IPS-18a (cell line): Measurements from ENCODE around the gene CREBL2.
"Not testable (repeated sequence)": the region's sequence is repeated elsewhere in the genome, so short reads cannot be mapped to it uniquely, and the experiment has no call there.

Experiments
- H3K27ac ChIP-seq: one replicate; pipeline ENCODE4 v1.5.1; 2013; ENCODE audit warnings: low read length
- H3K27me3 ChIP-seq: one replicate; pipeline ENCODE4 v1.6.1; 2013; ENCODE audit warnings: mild to moderate bottlenecking, low read length; ENCODE audit not compliant: control insufficient read depth, insufficient read depth
- H3K36me3 ChIP-seq: one replicate; pipeline ENCODE4 v1.6.1; 2013; ENCODE audit warnings: low read depth, low read length; ENCODE audit not compliant: control insufficient read depth
- H3K4me1 ChIP-seq: one replicate; pipeline ENCODE4 v1.6.1; 2013; ENCODE audit warnings: low read depth, low read length; ENCODE audit not compliant: control insufficient read depth
- H3K4me3 ChIP-seq: one replicate; pipeline ENCODE4 v1.5.1; 2013; ENCODE audit warnings: low read length
- H3K9ac ChIP-seq: one replicate; pipeline ENCODE4 v1.6.1; 2013; ENCODE audit warnings: mild to moderate bottlenecking, low read length, moderate library complexity
- H3K9me3 ChIP-seq: one replicate; pipeline ENCODE4 v1.6.1; 2013; ENCODE audit warnings: low read depth, low read length; ENCODE audit not compliant: control insufficient read depth

Gene CREBL2

GRCh38 chr12:12620730-12621315 is 9.1 kb downstream of the CREBL2 start:
- Histone ChIP-seq H3K4me1 (peaks cover 4% of the 10 kb centered on the region), H3K27ac (no peak overlapping the region), H3K9ac (no peak overlapping the region), H3K36me3 (no peaks in the 10 kb centered on the region), H3K27me3 (no peaks in the 10 kb centered on the region), H3K9me3 (no peaks in the 10 kb centered on the region), H3K4me3 (no peak overlapping the region)

- Histone ChIP-seq H3K27me3 (no peaks in the 10 kb centered on the region), H3K36me3 (no peaks in the 10 kb centered on the region), H3K9ac (no peak overlapping the region), H3K27ac (no peak overlapping the region), H3K4me3 (no peak overlapping the region), H3K4me1 (peaks cover 4% of the 10 kb centered on the region), H3K9me3 (no peaks in the 10 kb centered on the region)
Measured at GRCh38 chr12:12622418-12622817, 10.7 kb downstream of the CREBL2 start.

GRCh38 chr12:12624498-12624992 is 12.9 kb downstream of the CREBL2 start:
- Histone ChIP-seq H3K9ac (no peak overlapping the region), H3K27me3 (no peaks in the 10 kb centered on the region), H3K27ac (no peak overlapping the region), H3K9me3 (no peaks in the 10 kb centered on the region), H3K4me3 (no peak overlapping the region), H3K4me1 (peaks cover 4% of the 10 kb centered on the region), H3K36me3 (no peaks in the 10 kb centered on the region)

- H3K27ac ChIP-seq, result no peak overlapping the region
Measured at GRCh38 chr12:12626471-12626870, 14.8 kb downstream of the CREBL2 start.

GRCh38 chr12:12627308-12627827 is 15.7 kb downstream of the CREBL2 start:
- Histone ChIP-seq H3K4me3 (no peak overlapping the region), H3K36me3 (no peaks in the 10 kb centered on the region), H3K27me3 (no peaks in the 10 kb centered on the region), H3K9ac (no peak overlapping the region), H3K27ac (no peak overlapping the region), H3K9me3 (no peaks in the 10 kb centered on the region), H3K4me1 (peaks cover 4% of the 10 kb centered on the region)

More at GRCh38 chr12:12626471-12626870, 14.8 kb downstream of the CREBL2 start:
- Histone ChIP-seq H3K9ac (no peak overlapping the region), H3K36me3 (no peaks in the 10 kb centered on the region), H3K4me1 (peaks cover 4% of the 10 kb centered on the region), H3K9me3 (no peaks in the 10 kb centered on the region), H3K27me3 (no peaks in the 10 kb centered on the region), H3K4me3 (no peak overlapping the region)

GRCh38 chr12:12628013-12628412 is 16.3 kb downstream of the CREBL2 start:
- Histone ChIP-seq H3K27ac (no peak overlapping the region), H3K9ac (no peak overlapping the region), H3K36me3 (no peaks in the 10 kb centered on the region)

GRCh38 chr12:12630850-12631249 is 19.2 kb downstream of the CREBL2 start:
- no peak overlapping the region for H3K9ac ChIP-seq
- H3K36me3 ChIP-seq, result no peaks in the 10 kb centered on the region
- H3K9me3 ChIP-seq, result no peaks in the 10 kb centered on the region
- H3K27me3 ChIP-seq, result no peaks in the 10 kb centered on the region
- H3K4me3 ChIP-seq, result no peak overlapping the region
- H3K27ac ChIP-seq, result no peak overlapping the region
- H3K4me1 ChIP-seq, result no peaks in the 10 kb centered on the region

More at GRCh38 chr12:12628013-12628412, 16.3 kb downstream of the CREBL2 start:
- no peaks in the 10 kb centered on the region for H3K9me3 ChIP-seq
- no peaks in the 10 kb centered on the region for H3K27me3 ChIP-seq
- H3K4me3 ChIP-seq, result no peak overlapping the region
- peaks cover 4% of the 10 kb centered on the region for H3K4me1 ChIP-seq

- H3K9me3 ChIP-seq, result no peaks in the 10 kb centered on the region
- H3K9ac ChIP-seq, result no peak overlapping the region
- H3K27ac ChIP-seq, result no peak overlapping the region
- H3K4me1 ChIP-seq, result no peaks in the 10 kb centered on the region
- H3K4me3 ChIP-seq, result no peak overlapping the region
- no peaks in the 10 kb centered on the region for H3K36me3 ChIP-seq
- H3K27me3 ChIP-seq, result no peaks in the 10 kb centered on the region
Measured at GRCh38 chr12:12635651-12636050, 24.0 kb downstream of the CREBL2 start.

- no peaks in the 10 kb centered on the region for H3K27me3 ChIP-seq
- H3K4me3 ChIP-seq, result no peak overlapping the region
- no peak overlapping the region for H3K27ac ChIP-seq
- H3K36me3 ChIP-seq, result no peaks in the 10 kb centered on the region
- no peaks in the 10 kb centered on the region for H3K9me3 ChIP-seq
- H3K4me1 ChIP-seq, result no peaks in the 10 kb centered on the region
- no peak overlapping the region for H3K9ac ChIP-seq
Measured at GRCh38 chr12:12636641-12637040, 25.0 kb downstream of the CREBL2 start.

- H3K27ac ChIP-seq, H3K36me3 ChIP-seq, H3K27me3 ChIP-seq: not testable (repeated sequence)
Measured at GRCh38 chr12:12639995-12640394, 28.3 kb downstream of the CREBL2 start.

GRCh38 chr12:12641650-12642049 is 30.0 kb downstream of the CREBL2 start:
- Histone ChIP-seq H3K9me3 (no peaks in the 10 kb centered on the region), H3K27ac (no peak overlapping the region), H3K36me3 (peaks cover 4% of the 10 kb centered on the region), H3K27me3 (no peaks in the 10 kb centered on the region), H3K9ac (no peak overlapping the region), H3K4me1 (peaks cover 7% of the 10 kb centered on the region), H3K4me3 (no peak overlapping the region)

More at GRCh38 chr12:12639995-12640394, 28.3 kb downstream of the CREBL2 start:
- not testable (repeated sequence) for H3K9ac ChIP-seq, H3K9me3 ChIP-seq, H3K4me1 ChIP-seq, H3K4me3 ChIP-seq

GRCh38 chr12:12642916-12643315 is 31.2 kb downstream of the CREBL2 start:
- no peak overlapping the region for H3K4me3 ChIP-seq
- peaks cover 7% of the 10 kb centered on the region for H3K4me1 ChIP-seq
- no peaks in the 10 kb centered on the region for H3K27me3 ChIP-seq
- no peak overlapping the region for H3K27ac ChIP-seq
- peaks cover 2% of the 10 kb centered on the region for H3K9me3 ChIP-seq
- peaks cover 4% of the 10 kb centered on the region for H3K36me3 ChIP-seq
- no peak overlapping the region for H3K9ac ChIP-seq
